HG03139 (cell line): ENCODE data around the gene ANKDD1A.
A peak's percentile ranks its signal among the peaks of the same experiment; 100 is the strongest.

Experiments used
- ATAC-seq: cut with Tn5 transposase; IDR thresholded peaks from one replicate; pipeline ENCODE4 v1.9.1; 2021; ENCODE audit not compliant: unreplicated experiment

The ANKDD1A gene

DNA sequence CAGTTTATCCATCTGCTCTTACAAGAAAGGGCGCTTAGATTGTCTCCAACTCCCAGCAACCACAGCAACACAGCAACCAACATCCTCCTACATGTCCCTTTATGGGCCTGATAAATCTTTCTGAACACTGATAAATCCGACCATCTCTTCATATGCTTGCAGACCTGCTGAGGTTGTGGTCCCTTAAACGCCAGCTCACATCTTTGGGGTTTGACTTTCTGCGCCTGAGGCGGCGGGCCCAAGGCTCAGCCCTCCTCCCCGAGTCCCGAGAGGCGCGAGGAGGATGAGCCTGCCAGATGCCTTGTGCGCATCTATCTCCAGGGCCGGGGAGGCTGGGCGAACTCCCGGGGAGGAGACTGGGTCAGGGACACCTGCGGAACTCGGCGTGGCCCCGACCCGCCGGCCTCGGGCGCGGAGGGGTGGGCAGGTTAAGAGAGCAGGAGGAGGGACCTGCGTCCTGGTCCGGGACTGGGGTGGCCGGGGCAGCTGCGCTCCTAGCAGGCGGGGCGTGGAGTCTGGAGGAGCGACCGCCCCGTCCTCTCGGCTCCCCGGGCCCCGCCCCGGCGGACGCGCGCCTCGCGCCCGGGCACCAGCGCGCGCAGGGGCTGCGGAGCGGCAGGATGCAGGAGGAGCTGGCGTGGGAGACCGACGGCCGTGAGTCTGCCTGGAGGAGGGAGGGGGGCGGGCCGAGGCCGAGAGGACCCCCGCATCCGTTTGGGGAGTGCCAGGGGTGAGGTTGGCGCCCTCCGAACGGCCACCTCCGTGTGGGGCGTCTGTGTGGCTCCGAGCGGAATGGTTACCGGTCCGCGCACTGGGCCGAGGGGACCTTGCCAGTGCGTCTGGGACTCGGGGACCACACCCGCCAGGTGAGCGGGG, at the start of gene ANKDD1A:
ANKDD1A (plus strand) TSS at position 592 of the 876 bp plus-strand sequence; CDS start at position 621, 29 bp downstream.
- peak; percentile 58 for ATAC-seq

DNA sequence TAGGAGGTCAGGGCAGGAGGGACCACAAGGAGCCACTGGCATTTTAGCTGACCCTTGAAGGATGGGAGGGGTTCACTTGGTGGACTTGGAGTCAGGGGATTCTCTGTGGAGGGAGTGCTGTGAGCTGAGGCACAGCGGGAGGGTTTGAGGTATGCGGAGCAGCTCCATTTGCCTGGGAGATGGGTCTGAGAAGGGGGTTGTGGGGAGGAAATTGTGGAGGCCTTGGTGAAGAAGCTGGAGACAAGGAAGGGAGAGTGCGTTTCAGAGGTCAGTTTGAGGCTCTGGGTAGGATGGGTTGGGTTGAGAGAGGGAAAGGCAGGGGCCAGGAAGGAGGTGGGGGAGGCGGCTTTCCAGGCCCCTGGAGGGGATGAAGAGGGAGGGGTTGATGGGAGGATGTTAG, 49.7 kb upstream of the ANKDD1A start:
- no peak for ATAC-seq

DNA sequence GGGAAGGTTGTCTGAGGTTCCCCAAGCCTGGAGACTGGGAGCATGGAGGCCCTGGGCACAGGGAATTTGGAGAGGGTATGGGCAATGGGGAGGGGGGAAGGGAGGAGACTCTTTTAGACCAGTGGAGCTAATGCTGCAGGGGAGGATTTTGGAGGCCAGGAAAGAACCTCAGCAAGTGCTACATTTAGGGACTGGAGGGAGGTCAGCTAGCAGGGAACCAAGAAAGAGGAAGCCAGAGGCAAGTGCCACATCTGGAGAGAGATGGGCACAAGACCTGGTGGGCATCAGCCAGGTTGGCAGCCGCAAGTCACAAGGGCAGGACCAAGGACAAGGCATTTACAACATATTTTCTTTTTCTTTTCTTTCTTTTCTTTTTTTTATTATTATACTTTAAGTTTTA, 49.3 kb upstream of the ANKDD1A start:
- ATAC-seq = no peak

DNA sequence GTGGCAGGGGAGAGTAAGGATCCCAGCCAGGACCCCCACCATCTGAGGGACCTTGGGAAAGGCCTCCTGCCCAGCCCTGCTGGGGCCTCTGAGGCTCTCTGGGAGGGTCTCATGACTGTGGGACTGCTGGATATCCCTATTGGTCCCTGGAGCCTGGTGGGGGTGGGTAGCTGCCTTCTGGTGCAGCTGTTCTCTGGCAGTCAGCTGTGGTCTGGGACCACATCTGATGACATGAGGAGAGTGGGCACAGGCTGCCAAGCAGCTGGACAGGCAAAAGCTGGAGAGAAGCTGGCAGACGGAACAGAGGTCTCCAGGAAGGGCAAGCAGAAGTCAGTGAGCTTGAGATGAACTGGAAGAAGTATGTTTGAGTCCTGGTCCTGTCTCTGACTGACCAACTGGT, 47.6 kb upstream of the ANKDD1A start:
- ATAC-seq = no peak

DNA sequence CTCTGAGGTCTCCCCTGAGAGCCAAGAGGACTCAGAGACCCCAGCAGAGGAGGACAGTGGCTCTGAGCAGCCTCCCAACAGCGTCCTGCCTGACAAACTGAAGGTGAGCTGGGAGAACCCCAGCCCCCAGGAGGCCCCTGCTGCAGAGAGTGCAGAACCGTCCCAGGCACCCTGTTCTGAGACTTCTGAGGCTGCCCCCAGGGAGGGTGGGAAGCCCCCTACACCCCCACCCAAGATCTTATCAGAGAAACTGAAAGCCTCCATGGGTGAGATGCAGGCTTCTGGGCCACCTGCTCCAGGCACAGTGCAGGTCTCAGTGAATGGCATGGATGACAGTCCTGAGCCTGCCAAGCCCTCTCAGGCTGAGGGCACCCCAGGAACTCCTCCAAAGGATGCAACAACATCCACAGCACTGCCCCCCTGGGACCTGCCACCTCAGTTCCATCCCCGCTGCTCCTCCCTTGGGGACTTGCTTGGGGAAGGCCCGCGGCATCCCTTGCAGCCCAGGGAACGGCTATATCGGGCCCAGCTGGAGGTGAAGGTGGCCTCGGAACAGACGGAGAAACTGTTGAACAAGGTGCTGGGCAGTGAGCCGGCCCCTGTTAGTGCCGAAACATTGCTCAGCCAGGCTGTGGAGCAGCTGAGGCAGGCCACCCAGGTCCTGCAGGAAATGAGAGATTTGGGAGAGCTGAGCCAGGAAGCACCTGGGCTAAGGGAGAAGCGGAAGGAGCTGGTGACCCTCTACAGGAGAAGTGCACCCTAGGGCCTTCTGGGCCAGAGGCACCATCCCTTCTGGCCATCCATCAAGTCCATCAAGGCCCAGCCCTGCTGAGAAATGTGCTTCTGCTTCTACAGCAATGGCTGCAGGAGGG, 46.3 kb upstream of the ANKDD1A start:
- ATAC-seq = no peak

DNA sequence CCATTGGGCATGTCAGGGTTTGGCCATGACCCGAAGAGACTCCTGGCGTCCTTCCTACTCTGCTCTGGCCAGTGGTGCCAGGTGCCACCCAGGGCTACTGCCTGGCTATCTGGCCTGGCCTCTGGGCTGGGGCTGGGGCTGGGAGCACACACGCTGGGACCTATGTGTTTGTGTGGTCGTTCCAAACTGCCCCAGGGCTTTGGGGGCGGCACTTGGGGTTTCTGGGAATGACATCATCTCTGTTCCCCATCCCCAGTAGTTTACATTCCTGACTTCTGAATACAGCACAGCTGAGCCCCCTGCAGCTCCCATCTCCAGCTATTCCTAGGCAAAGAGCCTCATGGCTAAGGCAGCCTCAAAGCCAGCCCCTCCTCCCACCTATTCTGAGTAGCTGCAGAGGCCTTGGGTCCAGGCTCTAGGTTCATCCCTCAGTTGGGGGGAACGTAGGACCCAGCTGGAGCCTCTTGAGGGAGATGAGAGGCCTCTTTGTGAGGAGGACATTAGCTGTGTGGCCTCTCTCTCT, 45.6 kb upstream of the ANKDD1A start:
- no peak for ATAC-seq

DNA sequence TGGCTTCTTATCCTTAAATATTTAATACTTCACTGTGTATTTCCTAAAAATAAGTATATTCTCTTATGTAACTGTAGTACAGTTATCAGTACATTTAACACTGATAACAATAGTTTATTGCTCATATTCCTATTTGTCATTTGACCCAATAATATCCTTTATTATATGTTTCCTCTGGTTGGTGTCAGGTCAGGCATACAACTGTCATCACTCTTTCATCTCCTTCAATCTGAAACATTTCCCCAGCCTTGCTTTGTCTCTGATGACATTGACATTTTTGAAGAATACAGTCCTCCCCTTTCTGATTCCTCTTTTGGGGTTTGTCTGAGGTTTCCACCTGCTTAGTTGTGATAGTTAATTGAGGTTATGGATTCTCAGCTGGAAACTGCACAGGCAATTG, 42.2 kb upstream of the ANKDD1A start:
- ATAC-seq = no peak

DNA sequence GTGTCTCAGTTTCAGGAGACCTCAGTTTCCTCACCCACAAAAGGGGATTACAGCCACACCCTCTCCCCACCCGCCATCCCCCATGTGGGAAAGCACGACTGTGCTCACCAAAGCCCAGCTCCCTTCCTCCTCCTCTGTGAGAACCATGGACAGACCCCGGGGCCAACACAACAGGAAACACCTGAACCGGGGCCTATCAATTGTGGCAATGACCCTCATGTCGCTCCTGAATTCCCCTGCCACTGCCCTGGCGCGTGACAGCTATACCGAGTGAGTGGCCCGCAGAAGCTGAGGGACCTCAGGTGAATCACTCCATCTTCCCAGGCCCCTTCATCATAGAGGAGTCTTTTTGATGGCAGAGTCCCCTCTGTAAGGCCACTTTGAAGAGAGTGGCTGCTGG, 41.3 kb upstream of the ANKDD1A start:
- no peak for ATAC-seq

DNA sequence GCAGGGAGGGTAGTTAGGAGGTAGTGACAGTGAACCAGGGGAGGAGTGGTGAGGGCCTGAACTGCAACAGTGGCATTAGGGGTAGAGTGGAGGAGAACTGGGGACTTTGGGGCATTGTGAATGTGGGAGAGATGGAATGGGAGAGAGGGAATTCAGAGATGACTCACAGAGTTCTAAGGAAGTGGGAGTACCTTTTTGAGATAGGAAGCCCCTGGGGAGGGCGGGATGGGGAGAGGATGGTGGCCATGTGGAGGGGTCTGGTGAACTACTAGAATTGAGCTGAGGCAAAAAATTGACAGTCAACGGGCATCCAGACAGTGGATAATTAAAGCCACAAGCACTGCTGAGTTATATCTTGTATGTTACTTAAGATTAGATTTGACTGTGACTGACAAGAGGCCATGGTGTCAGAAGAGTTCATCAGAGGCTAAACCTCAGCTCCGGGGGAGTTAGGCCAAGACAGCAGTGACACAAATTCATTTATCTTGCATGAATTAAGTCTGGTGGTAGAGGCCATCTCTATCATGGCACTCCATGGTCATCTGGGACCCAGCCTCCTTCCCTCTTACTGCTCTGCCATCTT, 36.0 kb upstream of the ANKDD1A start:
- no peak for ATAC-seq

DNA sequence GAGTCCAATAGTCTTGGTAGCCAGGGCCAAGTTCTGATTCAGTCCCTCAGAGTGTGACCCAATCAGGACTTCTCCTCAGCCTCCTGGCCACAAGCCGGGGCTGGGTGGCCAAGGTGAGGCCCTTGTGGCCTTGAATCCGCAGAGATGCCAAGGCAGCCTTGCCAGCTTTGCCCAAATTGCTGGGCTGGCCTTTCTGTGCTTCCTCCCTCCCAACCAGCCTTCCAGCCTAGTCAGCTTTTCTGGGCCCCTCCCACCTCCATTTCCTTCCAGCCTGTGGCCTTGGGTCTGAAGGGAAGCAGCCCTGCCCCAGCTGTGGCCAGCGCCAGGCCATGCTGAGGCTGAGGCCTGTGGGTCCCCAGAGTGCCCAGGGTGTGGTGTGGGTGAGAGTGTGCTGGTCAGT, 34.3 kb upstream of the ANKDD1A start:
- ATAC-seq = no peak

DNA sequence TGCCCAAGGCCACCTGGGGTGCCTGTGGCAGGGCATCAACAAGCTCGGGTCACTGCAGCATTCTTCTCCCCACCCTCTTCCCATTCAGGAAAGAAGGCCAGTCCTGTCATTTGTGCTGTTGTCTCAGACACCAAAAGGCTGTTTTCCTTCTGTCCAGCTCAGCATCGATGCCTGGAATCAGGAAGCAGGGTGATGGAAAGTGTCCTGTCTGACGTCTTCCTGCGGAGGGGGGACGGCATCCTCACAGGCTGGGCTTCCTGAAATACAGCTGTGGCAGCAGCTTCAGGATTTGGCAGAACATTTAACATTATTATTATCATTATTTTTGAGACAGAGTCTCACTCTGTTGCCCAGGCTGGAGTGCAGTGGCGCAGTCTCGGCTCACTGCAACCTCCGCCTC, 33.0 kb upstream of the ANKDD1A start:
- ATAC-seq = no peak

DNA sequence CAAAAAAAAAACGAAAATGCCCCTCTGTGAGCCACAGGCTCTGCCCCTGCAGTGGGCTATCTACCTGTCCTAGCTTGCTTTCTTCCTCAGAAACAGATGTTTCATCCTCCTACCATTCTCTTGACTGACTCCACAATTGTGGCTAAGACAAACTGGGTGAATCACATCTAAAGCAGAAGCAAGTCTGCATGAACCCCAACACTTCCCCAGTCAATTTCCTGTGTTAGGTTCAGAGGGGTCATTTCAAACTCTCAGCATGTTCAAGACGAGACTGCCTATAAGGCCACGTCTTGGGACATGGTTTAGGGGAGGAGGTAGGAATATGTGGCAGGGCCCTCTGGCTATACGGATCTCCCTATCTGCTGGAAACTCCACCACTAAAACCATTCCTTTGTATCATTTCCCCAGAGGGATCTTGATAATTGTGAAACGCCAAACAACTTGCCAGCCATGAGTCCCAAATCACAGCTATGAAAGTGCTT, 28.6 kb upstream of the ANKDD1A start:
- ATAC-seq = peak; percentile 49

DNA sequence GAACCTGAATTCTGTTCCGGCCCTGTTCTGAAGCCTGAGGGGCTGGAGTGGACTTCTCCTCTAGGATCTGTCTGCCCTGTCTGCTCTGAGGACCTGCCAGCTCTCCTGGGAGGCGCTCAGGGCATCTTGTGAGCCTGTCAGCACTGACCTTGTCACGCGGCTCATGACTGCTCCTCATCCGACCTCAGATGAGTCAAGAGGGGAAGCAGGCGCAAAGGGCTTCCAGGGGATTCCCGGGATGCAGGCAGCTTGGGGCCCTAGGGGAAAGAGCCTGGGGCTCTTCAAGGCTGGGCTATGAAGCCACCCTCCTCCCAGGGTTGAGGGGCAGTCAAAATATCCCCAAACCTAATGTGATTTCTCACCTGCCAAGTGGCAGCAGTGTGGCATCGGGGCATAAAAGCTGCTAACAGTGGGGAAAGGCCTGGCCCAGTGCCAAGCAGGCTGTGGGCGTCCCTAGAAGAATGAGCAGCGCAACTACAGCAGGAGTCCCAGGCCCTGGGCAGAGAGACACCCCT, 27.6 kb upstream of the ANKDD1A start:
- ATAC-seq = peak; percentile 43

DNA sequence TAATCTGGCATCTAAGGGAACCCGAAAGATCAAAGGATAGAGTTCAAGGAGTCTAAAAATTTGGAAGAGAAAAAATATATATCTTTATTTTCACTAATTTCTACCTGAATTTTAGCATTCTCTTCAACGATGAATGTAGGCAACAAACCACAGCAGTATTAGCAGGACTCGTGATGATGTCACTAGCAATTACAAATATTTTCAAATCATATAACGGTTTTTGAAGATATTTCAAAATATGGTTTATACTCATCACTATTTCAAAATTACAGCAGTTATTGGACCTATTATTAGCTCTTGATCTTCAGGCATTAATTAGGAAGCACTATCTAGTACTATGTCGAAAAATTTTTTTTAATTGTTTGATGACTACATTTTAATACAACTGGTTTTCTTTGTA, 27.0 kb upstream of the ANKDD1A start:
- no peak for ATAC-seq

DNA sequence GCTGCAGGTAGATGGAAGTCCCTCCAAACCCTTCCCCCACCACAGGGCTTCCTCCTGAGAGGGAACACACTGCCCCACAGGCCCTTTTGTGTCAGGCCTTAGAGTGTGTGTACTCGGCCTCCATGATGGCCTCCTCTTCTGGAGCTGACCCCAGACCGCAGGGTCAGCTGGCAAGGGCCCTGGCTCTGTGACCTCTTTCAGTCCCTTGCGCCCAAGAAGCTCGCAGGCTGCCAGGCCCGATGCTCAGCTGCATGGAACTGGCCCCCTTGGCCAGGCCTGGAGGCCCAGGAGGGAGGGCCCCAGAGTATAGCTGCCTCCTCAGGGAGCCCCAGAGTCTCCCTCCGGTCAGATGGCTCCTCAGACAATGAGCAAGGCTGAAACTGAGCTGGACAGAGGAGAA, 23.4 kb upstream of the ANKDD1A start:
- no peak for ATAC-seq

DNA sequence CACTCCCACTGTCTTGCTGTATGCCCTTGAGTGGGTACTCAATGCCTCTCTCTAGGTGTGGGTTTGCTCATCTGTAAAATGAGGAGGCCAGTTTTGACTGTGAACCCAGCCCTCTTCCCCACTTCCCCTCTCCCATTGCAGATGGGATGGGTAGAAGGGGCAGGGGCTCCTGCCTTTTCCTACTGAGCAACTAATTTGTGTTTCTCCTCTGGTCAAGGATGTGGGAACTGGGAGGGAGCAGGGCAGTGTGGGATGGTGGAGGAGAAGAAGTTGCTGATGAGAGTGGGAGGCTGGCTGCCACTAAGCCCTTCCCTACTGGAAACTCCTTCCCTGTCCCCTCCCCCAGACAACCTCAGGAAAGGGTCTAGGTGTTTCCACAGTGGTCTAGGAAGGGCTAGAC, 20.1 kb upstream of the ANKDD1A start:
- no peak for ATAC-seq

DNA sequence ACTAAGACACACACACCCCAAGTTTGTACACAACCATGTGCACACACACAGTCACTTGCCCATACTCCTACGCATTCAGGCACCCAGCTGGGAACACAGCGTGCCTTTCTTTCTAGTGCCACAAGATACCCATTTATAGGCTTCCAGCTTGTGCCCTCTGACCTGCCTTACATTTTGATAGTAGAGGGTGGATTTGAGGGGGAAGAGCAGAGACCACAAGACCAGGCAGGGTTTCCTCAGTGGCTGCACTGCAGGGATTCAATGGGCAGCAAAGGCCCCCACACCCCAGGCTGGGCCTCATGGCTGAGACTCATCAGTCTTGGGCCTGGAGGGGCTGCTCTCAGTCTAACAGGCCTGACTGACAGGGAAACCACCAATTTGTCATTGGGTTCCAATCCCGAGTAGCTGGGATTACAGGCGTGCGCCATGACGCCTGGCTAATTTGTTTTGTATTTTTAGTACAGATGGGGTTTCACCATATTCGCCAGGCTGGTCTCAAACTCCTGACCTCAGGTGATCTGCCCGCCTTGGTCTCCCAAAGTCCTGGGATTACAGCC, 18.8 kb upstream of the ANKDD1A start:
- no peak for ATAC-seq

DNA sequence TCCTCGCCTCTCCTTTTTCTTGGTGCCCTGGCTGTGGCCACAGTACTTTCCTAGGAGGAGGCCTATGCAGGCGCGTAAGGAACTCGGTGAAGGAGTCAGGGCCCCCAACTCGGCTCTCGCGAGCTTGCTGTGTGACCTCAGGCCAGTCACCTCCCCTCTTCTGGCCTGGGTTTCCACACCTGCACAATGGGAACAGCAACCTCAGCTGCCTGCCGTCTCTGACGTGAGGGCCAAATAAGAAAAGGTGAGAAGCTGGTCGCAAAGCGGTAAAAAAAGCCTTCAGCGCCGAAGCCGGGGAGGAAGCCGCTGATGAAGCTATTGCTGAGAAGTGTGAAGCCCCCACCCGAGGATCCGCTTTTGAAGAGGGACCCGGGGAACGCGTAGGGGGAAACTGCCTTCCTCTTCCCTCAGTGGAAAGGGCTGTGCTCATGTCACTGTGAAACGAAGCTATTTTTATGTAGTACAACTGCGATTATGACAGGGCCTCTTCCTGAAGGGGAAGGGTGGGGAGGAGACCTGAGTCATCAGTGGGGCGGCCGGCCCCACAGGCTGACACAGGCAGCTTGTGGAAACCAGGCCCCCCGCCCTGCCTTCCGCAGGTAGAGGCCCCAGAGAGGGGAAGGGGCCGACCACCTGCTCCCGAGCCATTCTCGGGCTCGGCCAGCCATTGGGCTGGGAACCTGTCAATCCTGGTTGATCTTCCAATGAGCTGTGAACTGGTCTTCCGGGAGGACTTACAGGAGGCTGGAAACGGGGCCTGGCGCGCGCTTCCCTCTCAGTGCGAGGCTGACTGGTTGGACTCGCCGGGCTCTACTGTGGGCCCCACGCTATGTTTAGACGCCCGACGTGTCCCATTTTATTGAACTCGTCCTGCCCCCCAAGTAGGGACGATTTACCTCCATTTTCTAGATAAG, 18.0 kb upstream of the ANKDD1A start:
- peak; percentile 53 for ATAC-seq

DNA sequence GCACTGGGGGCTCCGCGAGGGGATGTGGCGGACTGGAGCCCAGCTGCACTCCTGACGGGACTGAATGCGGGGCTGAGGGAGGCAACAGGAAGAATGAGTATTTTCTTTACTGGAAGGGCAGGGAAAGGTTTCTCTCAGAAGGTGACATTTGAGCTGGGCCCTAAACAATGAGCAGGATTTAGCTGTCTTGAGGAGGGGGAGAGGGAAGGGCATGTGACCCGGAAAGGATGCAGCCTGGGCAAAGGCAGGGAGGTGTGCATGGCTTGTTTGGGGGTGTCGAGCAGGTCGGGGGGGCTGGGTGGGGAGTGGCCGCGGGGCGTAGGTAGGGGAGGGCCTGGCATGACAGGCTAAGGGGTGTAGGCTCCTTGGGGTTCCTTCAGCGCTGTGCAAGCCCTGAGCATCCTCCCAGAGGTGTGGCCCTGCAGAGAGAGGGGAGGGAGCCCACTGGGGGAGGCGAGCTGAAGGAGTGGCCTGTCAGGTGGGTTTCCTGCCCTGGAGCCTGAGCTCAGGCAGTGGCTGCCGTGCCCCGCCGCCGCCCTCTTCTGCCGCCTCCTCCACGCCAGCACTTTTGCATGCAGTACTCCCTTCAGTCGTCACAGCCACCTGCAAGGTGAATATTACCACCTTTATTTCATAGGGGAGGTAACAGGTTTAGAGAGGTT, 17.2 kb upstream of the ANKDD1A start:
- peak; percentile 40 for ATAC-seq
